ENCODE measurements around the gene EIF2B5. TPM values are rescaled to one million over a fixed set of nuclear protein-coding genes. Genes with fewer than 3 reads are reported as not detected.
"Not testable (repeated sequence)": the region's sequence is repeated elsewhere in the genome, so short reads cannot be mapped to it uniquely, and the experiment has no call there.

The EIF2B5 gene
- total RNA-seq, 2 experiments from 2014 or later: 49.6 to 51.5 TPM

DNA sequence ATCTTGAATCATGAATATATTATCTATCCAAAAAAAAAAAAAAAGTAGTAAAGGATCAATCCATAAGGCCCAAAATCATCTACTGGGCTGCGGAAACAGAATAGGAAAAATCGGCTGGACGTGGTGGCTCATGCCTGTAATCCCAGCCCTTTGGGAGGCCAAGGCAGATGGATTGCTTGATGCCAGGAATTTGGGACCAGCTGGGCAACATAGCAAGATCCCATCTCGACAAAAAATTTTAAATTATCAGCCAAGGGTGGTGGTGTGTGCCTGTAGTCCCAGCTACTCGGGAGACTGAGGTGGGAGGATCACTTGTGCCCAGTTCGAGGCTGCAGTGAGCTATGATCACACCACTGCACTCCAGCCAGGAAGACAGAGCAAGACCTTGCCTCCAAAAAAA is 14.0 kb downstream of the EIF2B5 start:
- Mint-ChIP-seq H3K27me3 (no peaks in the 10 kb centered on the region), H3K4me1 (ENCODE audit: low read depth) (no peaks in the 10 kb centered on the region), H3K9me3 (no peaks in the 10 kb centered on the region), H3K27ac (no peak overlapping the region), H3K4me3 (no peak overlapping the region), H3K36me3 (peaks cover 3% of the 10 kb centered on the region)
- intact Hi-C loops (cut with micrococcal nuclease): no loop called here
- CTCF ChIA-PET: interaction anchor here (0.6 kb wide), 1 partner anchor 558 kb away, joined by 4 read pairs; no protein-coding TSS in a partner anchor
- POLR2A ChIA-PET: interaction anchor here (0.5 kb wide), 1 partner anchor 19 kb away, joined by 4 read pairs; no protein-coding TSS in a partner anchor
- no peak for DNase-seq

DNA sequence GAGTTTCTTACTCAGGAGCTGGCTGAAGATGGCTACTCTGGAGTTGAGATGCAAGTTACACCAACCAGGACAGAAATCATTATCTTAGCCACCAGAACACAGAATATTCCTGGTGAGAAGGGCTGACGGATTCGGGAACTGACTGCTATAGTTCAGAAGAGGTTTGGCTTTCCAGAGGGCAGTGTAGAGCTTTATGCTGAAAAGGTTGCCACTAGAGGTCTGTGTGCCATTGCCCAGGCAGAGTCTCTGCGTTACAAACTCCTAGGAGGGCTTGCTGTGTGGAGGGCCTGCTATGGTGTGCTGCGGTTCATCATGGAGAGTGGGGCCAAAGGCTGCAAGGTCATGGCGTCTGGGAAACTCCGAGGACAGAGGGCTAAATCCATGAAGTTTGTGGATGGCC is 14.6 kb downstream of the EIF2B5 start:
- DNase-seq; H3K27ac Mint-ChIP-seq; H3K4me3 Mint-ChIP-seq; H3K36me3 Mint-ChIP-seq; H3K9me3 Mint-ChIP-seq; H3K4me1 Mint-ChIP-seq (ENCODE audit: low read depth); H3K27me3 Mint-ChIP-seq; CTCF ChIA-PET; intact Hi-C loops (cut with micrococcal nuclease): not testable (repeated sequence)
- POLR2A ChIA-PET: interaction anchor here (0.5 kb wide), 1 partner anchor 18 kb away, joined by 4 read pairs; no protein-coding TSS in a partner anchor

DNA sequence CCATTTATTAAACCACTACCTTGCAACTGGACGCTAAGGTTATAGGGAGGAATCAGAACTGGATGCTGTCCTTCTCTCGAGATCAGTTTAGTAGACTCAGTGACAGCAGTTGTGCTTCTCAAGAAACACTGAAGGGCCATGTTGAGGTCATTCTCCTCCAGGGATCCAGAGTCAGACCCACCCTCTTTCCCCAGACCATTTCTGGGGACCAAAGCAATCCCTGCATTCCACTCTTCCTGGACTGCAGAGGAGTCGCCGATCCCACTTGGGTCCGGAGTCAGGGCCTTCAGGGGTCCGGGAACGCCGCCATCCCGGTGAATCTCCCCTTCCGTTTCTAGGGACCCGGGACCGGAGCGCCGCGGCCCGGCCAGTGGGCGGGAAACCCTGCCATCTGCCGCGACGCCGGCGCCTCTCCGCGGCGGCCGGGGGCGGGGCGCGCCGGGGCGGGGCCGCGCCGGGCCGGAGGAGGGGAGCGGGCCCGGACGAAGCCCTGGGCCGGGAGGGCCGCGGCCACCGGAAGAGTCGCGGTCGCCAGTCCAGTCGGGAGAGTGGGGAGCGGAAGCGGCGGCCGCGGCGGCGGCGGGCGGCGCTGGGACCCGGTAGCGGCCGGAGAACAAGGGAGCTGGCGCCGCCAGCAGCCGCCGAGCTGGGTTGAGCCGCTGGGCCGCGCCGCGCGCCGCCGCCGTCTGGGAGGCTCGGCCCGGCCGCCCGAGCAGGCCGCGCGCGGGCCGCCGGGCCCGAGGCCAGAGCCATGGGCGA is 19.9 kb downstream of the EIF2B5 start, which contains the start of gene DVL3:
Gene DVL3 (plus strand): TSS at position 493 of the 759 bp plus-strand sequence. CDS start 259 bp downstream, at position 752.
- CTCF ChIA-PET: interaction anchor here (1.2 to 1.9 kb wide), 3 partner anchors 20 to 259 kb away, joined by 5 to 6 read pairs (median 6); partner anchors contain the start of gene EIF2B5
- POLR2A ChIA-PET: interaction anchor here (0.7 to 1.6 kb wide), 4 partner anchors 11 to 31 kb away, joined by 3 to 7 read pairs (median 4); partner anchors contain the start of genes ABCF3 and EIF2B5
- Mint-ChIP-seq H3K36me3 (no peaks in the 10 kb centered on the region), H3K4me1 (ENCODE audit: low read depth) (peaks cover 18% of the 10 kb centered on the region), H3K4me3 (peak within 1 kb of the TSS; percentile 95), H3K9me3 (no peaks in the 10 kb centered on the region), H3K27me3 (no peaks in the 10 kb centered on the region), H3K27ac (peak within 1 kb of the TSS; percentile 60)
- intact Hi-C loops (cut with micrococcal nuclease): loop anchor here (1.0 to 2.0 kb wide), 2 partner anchors 20 kb away; partner anchors contain the start of genes AP2M1 and EIF2B5
- peak; percentile 57 for DNase-seq

- peak; percentile 65 for DNase-seq
- ChIA-PET CTCF (interaction anchor here (1.2 to 2.2 kb wide), 4 partner anchors 21 to 260 kb away, joined by 5 to 6 read pairs (median 6); partner anchors contain the start of gene EIF2B5), POLR2A (interaction anchor here (0.7 to 1.6 kb wide), 4 partner anchors 12 to 30 kb away, joined by 3 to 7 read pairs (median 4); partner anchors contain the start of genes ABCF3 and EIF2B5)
- peak overlapping the region; percentile 60 for H3K27ac Mint-ChIP-seq
- peak overlapping the region; percentile 95 for H3K4me3 Mint-ChIP-seq
- H3K4me1 Mint-ChIP-seq (ENCODE audit: low read depth): peaks cover 19% of the 10 kb centered on the region
- no peaks in the 10 kb centered on the region for H3K36me3 Mint-ChIP-seq
- H3K9me3 Mint-ChIP-seq: no peaks in the 10 kb centered on the region
- intact Hi-C loops (cut with micrococcal nuclease): loop anchor here (1.0 to 2.0 kb wide), 2 partner anchors 19 to 21 kb away; partner anchors contain the start of genes AP2M1 and EIF2B5
- no peaks in the 10 kb centered on the region for H3K27me3 Mint-ChIP-seq
Observed at GRCh38 chr3:184155644-184156521, 20.7 kb downstream of the EIF2B5 start.

- peak overlapping the region; percentile 95 for H3K4me3 Mint-ChIP-seq
- POLR2A ChIA-PET: interaction anchor here (1.4 to 1.6 kb wide), 2 partner anchors 12 to 29 kb away, joined by 3 to 6 read pairs; partner anchors contain the start of gene ABCF3
Observed at GRCh38 chr3:184156522-184156955, 21.4 kb downstream of the EIF2B5 start.

DNA sequence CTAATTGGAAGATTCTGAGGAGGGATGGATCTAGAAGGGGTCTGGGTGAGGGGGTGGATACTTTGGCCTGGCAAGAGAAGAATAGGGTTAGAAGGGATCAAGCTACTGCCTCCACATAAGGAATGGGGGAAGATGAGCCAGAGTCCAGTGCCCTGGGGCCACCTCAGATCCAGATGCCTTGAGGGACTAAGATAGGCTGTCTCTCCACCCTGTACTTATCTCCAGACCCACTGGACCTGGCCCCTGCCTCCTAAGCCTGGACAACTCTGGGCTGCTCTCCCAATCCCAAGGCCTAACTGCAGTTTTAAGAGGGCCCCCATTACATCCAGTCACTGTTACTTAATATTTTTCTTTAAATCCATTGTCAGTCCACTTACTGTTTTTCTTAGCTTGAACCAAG is 22.0 kb downstream of the EIF2B5 start:
- H3K27ac Mint-ChIP-seq: no peak overlapping the region
- ChIA-PET POLR2A (no interaction called here), CTCF (interaction anchor here (2.2 kb wide), 1 partner anchor 132 kb away, joined by 5 read pairs; no protein-coding TSS in a partner anchor)
- no peaks in the 10 kb centered on the region for H3K9me3 Mint-ChIP-seq
- H3K36me3 Mint-ChIP-seq: peaks cover 4% of the 10 kb centered on the region
- no peaks in the 10 kb centered on the region for H3K27me3 Mint-ChIP-seq
- peak overlapping the region; percentile 95 for H3K4me3 Mint-ChIP-seq
- intact Hi-C loops (cut with micrococcal nuclease): no loop called here
- DNase-seq: no peak
- peaks cover 23% of the 10 kb centered on the region for H3K4me1 Mint-ChIP-seq (ENCODE audit: low read depth)

More at GRCh38 chr3:184156522-184156955, 21.4 kb downstream of the EIF2B5 start:
- no peaks in the 10 kb centered on the region for H3K27me3 Mint-ChIP-seq
- peaks cover 22% of the 10 kb centered on the region for H3K4me1 Mint-ChIP-seq (ENCODE audit: low read depth)
- peaks cover 2% of the 10 kb centered on the region for H3K36me3 Mint-ChIP-seq
- CTCF ChIA-PET: interaction anchor here (1.6 to 2.2 kb wide), 3 partner anchors 21 to 261 kb away, joined by 5 to 6 read pairs (median 5); partner anchors contain the start of gene EIF2B5
- H3K27ac Mint-ChIP-seq: no peak overlapping the region
- intact Hi-C loops (cut with micrococcal nuclease): no loop called here
- H3K9me3 Mint-ChIP-seq: no peaks in the 10 kb centered on the region
- no peak for DNase-seq

- CTCF ChIA-PET: no interaction called here
- intact Hi-C loops (cut with micrococcal nuclease): no loop called here
Observed at GRCh38 chr3:184158404-184158803, 23.2 kb downstream of the EIF2B5 start.

GRCh38 chr3:184160456-184160855 is 25.3 kb downstream of the EIF2B5 start:
- no peaks in the 10 kb centered on the region for H3K27me3 Mint-ChIP-seq
- no peaks in the 10 kb centered on the region for H3K9me3 Mint-ChIP-seq
- no peak overlapping the region for H3K27ac Mint-ChIP-seq
- intact Hi-C loops (cut with micrococcal nuclease): no loop called here
- CTCF ChIA-PET: no interaction called here
- DNase-seq: no peak
- no peak overlapping the region for H3K4me3 Mint-ChIP-seq
- H3K36me3 Mint-ChIP-seq: peaks cover 7% of the 10 kb centered on the region
- peaks cover 23% of the 10 kb centered on the region for H3K4me1 Mint-ChIP-seq (ENCODE audit: low read depth)
- POLR2A ChIA-PET: no interaction called here

More at GRCh38 chr3:184158404-184158803, 23.2 kb downstream of the EIF2B5 start:
- Mint-ChIP-seq H3K4me1 (ENCODE audit: low read depth) (peaks cover 23% of the 10 kb centered on the region), H3K4me3 (no peak overlapping the region), H3K36me3 (peaks cover 5% of the 10 kb centered on the region), H3K27me3 (no peaks in the 10 kb centered on the region), H3K9me3 (no peaks in the 10 kb centered on the region), H3K27ac (no peak overlapping the region)
- POLR2A ChIA-PET: no interaction called here
- no peak for DNase-seq

GRCh38 chr3:184162571-184163070 is 27.5 kb downstream of the EIF2B5 start:
- POLR2A ChIA-PET; intact Hi-C loops (cut with micrococcal nuclease); CTCF ChIA-PET: not testable (repeated sequence)

DNA sequence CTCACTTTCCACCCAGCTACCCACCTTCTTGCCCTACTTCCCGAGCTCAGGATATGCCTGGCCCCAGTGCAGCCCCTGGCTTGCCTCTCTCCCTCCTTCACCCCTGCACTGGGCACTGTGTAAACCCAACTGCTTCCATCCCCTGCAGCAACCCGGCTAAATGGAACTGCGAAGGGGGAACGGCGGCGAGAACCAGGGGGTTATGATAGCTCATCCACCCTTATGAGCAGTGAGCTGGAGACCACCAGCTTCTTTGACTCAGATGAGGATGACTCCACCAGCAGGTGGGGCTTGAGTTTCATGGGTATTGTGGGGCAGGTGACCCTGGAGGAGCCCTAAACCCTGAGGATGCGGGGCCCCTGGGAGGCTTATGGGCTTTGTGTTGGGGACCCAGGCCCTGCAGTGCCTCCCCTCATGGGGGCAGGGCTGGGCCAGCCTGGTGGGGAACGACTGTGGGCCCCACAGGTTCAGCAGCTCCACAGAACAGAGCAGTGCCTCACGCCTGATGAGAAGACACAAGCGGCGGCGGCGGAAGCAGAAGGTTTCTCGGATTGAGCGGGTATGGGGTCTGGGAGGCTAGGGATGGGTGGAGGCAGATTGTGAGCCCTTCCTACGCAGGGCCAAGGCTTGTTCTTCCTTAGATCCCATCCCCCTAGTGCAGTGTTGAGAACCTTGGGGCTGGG is 29.6 kb downstream of the EIF2B5 start:
- peaks cover 5% of the 10 kb centered on the region for H3K4me1 Mint-ChIP-seq (ENCODE audit: low read depth)
- POLR2A ChIA-PET: no interaction called here
- intact Hi-C loops (cut with micrococcal nuclease): no loop called here
- no peaks in the 10 kb centered on the region for H3K27me3 Mint-ChIP-seq
- no peaks in the 10 kb centered on the region for H3K9me3 Mint-ChIP-seq
- DNase-seq: no peak
- H3K36me3 Mint-ChIP-seq: peaks cover 21% of the 10 kb centered on the region
- H3K4me3 Mint-ChIP-seq: no peak overlapping the region
- CTCF ChIA-PET: no interaction called here
- no peak overlapping the region for H3K27ac Mint-ChIP-seq

More at GRCh38 chr3:184162571-184163070, 27.5 kb downstream of the EIF2B5 start:
- Mint-ChIP-seq H3K4me1 (ENCODE audit: low read depth) (peaks cover 12% of the 10 kb centered on the region), H3K36me3 (peaks cover 21% of the 10 kb centered on the region)
- H3K27ac Mint-ChIP-seq, H3K27me3 Mint-ChIP-seq, H3K9me3 Mint-ChIP-seq, H3K4me3 Mint-ChIP-seq, DNase-seq: not testable (repeated sequence)

DNA sequence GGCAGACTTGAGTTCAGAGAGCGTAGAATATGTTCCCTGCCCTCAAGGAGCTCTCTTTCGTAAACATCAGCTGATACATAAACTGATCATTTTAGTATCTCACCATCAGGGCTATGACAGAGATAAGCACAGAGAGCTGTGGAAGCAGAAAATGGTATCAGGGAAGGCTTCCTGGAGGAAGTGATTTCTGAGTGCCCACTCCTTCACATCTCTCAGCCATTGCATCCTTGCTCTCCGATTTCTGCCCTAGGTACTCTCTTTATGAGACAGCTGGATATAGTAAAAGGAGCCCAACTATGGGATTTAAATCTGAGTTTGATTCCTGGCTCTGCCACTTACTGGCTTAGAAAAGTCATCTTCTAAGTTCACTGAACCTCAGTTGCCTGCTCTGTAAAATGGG is 30.4 kb downstream of the EIF2B5 start:
- CTCF ChIA-PET: no interaction called here
- no peak overlapping the region for H3K4me3 Mint-ChIP-seq
- H3K27me3 Mint-ChIP-seq: no peaks in the 10 kb centered on the region
- H3K4me1 Mint-ChIP-seq (ENCODE audit: low read depth): peaks cover 3% of the 10 kb centered on the region
- H3K36me3 Mint-ChIP-seq: peaks cover 21% of the 10 kb centered on the region
- H3K9me3 Mint-ChIP-seq: no peaks in the 10 kb centered on the region
- intact Hi-C loops (cut with micrococcal nuclease): no loop called here
- POLR2A ChIA-PET: no interaction called here
- no peak for DNase-seq
- no peak overlapping the region for H3K27ac Mint-ChIP-seq

Measured in activated CD4-positive, alpha-beta memory T cell treated with anti-CD3 and anti-CD28 coated beads for 36 hours (primary cell).